Loucy (cell line): Measurements from ENCODE around the gene ELL3.

Source experiments
- H2AFZ ChIP-seq: fragments of 200-600 bp; sonication (generic); 2 replicates; pipeline ENCODE4 v1.6.0; 2016; ENCODE audit warnings: antibody characterized with exemption, mild to moderate bottlenecking, low read length, moderate library complexity
- H3F3A ChIP-seq: fragments of 200-600 bp; 2 replicates; pipeline ENCODE4 v1.6.0; 2016; ENCODE audit warnings: antibody characterized with exemption, low read depth, mild to moderate bottlenecking
- H3K27me3 ChIP-seq: fragments of 200-600 bp; sonication (generic); 2 replicates; pipeline ENCODE4 v1.6.1; 2014; ENCODE audit warnings: low read length, mild to moderate bottlenecking; ENCODE audit not compliant: insufficient read depth, poor library complexity, severe bottlenecking
- H3K36me3 ChIP-seq: fragments of 200-600 bp; sonication (generic); 2 replicates; pipeline ENCODE4 v1.6.1; 2016; ENCODE audit warnings: low read length; ENCODE audit not compliant: insufficient read depth
- H3K4me1 ChIP-seq: fragments of 200-600 bp; sonication (generic); 2 replicates; pipeline ENCODE4 v1.5.1; 2014; ENCODE audit warnings: low read length, mild to moderate bottlenecking; ENCODE audit not compliant: insufficient read depth, poor library complexity, severe bottlenecking
- H3K4me2 ChIP-seq: fragments of 200-600 bp; sonication (generic); 2 replicates; pipeline ENCODE4 v1.6.0; 2014; ENCODE audit warnings: antibody characterized with exemption, low read length, low read depth, mild to moderate bottlenecking; ENCODE audit not compliant: poor library complexity, severe bottlenecking
- H3K4me3 ChIP-seq: fragments of 200-600 bp; sonication (generic); 2 replicates; pipeline ENCODE4 v1.5.1; 2014; ENCODE audit warnings: low read length, mild to moderate bottlenecking, mixed read lengths; ENCODE audit not compliant: poor library complexity, severe bottlenecking
- H3K79me2 ChIP-seq: fragments of 200-600 bp; sonication (generic); 2 replicates; pipeline ENCODE4 v1.6.1; 2014; ENCODE audit warnings: low read length; ENCODE audit not compliant: insufficient read depth
- H3K9ac ChIP-seq: fragments of 200-600 bp; sonication (generic); 2 replicates; pipeline ENCODE4 v1.6.0; 2014; ENCODE audit warnings: mild to moderate bottlenecking, low read depth, low read length, moderate library complexity; ENCODE audit not compliant: poor library complexity, severe bottlenecking
- H3K9me2 ChIP-seq: fragments of 200-600 bp; sonication (generic); replicated peaks from 2 replicates; pipeline ENCODE4 v1.6.1; 2016; ENCODE audit warnings: low read depth, low read length, mixed read lengths
- H3K9me3 ChIP-seq: fragments of 200-600 bp; sonication (generic); 2 replicates; pipeline ENCODE4 v1.6.1; 2014; ENCODE audit warnings: mild to moderate bottlenecking, antibody characterized with exemption, low read length, low read depth; ENCODE audit not compliant: insufficient read depth
- H4K20me1 ChIP-seq: fragments of 200-600 bp; sonication (generic); 2 replicates; pipeline ENCODE4 v1.6.0; 2014; ENCODE audit warnings: antibody characterized with exemption, low read length, mild to moderate bottlenecking; ENCODE audit not compliant: insufficient read depth, poor library complexity, severe bottlenecking
- EZH2phosphoT487 ChIP-seq: fragments of 200-600 bp; IDR thresholded peaks from 2 replicates; pipeline ENCODE4 v1.6.1; 2018; ENCODE audit warnings: antibody characterized with exemption, mild to moderate bottlenecking, moderate library complexity, borderline replicate concordance
- TF ChIP-seq, protein P1 (sequence below): fragments of 200-600 bp; sonication (generic); conservative IDR thresholded peaks from 2 replicates; pipeline ENCODE4 v1.5.1; 2014; ENCODE audit warnings: mild to moderate bottlenecking, antibody characterized with exemption, low read length

Gene ELL3

DNA sequence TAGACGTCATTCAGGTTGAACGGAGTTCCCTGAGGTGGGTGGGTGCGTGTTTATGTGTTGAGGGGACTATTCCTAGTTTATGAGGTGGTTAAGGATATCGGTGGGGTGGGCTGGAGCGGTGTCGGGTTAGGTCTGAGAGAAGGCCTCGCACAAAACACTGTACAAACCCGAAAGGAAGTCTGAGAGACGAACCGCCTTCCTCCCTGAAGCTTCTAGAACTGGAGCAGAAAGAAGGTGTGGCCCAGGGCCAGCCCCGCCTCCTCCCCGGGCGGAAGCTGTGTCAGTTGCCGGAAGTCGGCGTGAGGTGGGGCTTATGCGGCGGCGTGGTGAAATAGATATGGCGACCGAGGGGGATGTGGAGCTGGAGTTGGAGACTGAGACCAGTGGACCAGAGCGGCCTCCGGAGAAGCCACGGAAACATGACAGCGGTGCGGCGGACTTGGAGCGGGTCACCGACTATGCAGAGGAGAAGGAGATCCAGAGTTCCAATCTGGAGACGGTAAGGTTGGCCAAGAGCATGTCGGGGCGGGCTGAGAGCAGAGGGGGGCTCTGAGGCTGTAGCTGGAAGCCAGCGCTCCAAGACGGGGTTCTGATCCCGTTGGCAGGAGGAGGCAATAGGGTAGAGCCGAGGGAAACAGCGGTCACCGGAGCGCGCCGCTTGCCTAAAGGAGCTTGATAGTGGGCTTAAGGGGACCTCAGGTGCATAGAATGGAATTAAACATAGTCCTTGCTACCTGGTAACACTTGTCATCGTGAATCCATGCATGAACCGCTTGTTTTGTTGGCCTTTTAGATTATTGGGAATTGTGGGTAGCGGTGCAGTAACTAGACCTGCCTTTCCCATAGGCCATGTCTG is 23.7 kb upstream of the ELL3 start, which contains the start of gene HYPK:
HYPK (plus strand) TSS at position 314 of the 856 bp plus-strand sequence; CDS start at position 338, 24 bp downstream.
- Histone ChIP-seq H3K79me2 (peaks cover 27% of the 10 kb centered on the region), H3K9me2 (no peaks in the 10 kb centered on the region), H3K27me3 (no peaks in the 10 kb centered on the region), H3K4me1 (peaks cover 27% of the 10 kb centered on the region), H3K4me3 (peak within 1 kb of the TSS; percentile 91), H4K20me1 (peaks cover 14% of the 10 kb centered on the region), H3K9me3 (no peaks in the 10 kb centered on the region), H3K9ac (peak within 1 kb of the TSS; percentile 88), H3K4me2 (peak within 1 kb of the TSS; percentile 86), H3K36me3 (peaks cover 39% of the 10 kb centered on the region; the same call in 1 of the 2 replicates), H3F3A (peaks cover 11% of the 10 kb centered on the region; the same call in 1 of the 2 replicates), H2AFZ (peak within 1 kb of the TSS; percentile 81)
- TF ChIP-seq EZH2phosphoT487: no peak
- TF ChIP-seq, protein P1, sequence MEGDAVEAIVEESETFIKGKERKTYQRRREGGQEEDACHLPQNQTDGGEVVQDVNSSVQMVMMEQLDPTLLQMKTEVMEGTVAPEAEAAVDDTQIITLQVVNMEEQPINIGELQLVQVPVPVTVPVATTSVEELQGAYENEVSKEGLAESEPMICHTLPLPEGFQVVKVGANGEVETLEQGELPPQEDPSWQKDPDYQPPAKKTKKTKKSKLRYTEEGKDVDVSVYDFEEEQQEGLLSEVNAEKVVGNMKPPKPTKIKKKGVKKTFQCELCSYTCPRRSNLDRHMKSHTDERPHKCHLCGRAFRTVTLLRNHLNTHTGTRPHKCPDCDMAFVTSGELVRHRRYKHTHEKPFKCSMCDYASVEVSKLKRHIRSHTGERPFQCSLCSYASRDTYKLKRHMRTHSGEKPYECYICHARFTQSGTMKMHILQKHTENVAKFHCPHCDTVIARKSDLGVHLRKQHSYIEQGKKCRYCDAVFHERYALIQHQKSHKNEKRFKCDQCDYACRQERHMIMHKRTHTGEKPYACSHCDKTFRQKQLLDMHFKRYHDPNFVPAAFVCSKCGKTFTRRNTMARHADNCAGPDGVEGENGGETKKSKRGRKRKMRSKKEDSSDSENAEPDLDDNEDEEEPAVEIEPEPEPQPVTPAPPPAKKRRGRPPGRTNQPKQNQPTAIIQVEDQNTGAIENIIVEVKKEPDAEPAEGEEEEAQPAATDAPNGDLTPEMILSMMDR: no peak

DNA sequence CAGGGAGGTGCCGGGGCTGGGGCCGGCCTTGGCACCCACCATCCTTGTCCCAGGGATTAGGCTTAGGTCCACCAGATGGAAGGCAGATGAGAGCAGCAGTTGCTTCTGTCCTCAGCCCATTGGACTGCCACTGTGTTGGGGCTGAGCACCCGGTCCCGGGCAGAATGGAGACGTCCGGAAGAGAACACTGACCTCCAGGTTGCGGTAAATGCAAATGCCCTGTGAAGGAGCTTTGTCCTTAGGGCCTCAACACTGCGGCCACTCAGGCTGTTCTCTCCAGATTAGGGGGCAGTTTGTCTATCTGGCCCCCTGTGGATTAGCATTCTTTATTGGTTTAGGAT is 23.1 kb upstream of the ELL3 start, which contains the start of gene SERINC4:
SERINC4 (minus strand) TSS at position 276 of the 341 bp plus-strand sequence; CDS start at position 42, 234 bp downstream.
- Histone ChIP-seq H3K4me1 (peaks cover 33% of the 10 kb centered on the region), H3K9ac (peak within 1 kb of the TSS; percentile 88), H3K36me3 (peaks cover 38% of the 10 kb centered on the region; the same call in 1 of the 2 replicates), H3K4me3 (peak within 1 kb of the TSS; percentile 91), H3K9me2 (no peaks in the 10 kb centered on the region), H3K4me2 (peak within 1 kb of the TSS; percentile 86), H2AFZ (peak within 1 kb of the TSS; percentile 81), H4K20me1 (peaks cover 20% of the 10 kb centered on the region), H3K9me3 (no peaks in the 10 kb centered on the region), H3K27me3 (no peaks in the 10 kb centered on the region), H3K79me2 (peaks cover 33% of the 10 kb centered on the region), H3F3A (peaks cover 12% of the 10 kb centered on the region; the same call in 1 of the 2 replicates)
- no peak for TF ChIP-seq EZH2phosphoT487
- TF ChIP-seq, protein P1: no peak

DNA sequence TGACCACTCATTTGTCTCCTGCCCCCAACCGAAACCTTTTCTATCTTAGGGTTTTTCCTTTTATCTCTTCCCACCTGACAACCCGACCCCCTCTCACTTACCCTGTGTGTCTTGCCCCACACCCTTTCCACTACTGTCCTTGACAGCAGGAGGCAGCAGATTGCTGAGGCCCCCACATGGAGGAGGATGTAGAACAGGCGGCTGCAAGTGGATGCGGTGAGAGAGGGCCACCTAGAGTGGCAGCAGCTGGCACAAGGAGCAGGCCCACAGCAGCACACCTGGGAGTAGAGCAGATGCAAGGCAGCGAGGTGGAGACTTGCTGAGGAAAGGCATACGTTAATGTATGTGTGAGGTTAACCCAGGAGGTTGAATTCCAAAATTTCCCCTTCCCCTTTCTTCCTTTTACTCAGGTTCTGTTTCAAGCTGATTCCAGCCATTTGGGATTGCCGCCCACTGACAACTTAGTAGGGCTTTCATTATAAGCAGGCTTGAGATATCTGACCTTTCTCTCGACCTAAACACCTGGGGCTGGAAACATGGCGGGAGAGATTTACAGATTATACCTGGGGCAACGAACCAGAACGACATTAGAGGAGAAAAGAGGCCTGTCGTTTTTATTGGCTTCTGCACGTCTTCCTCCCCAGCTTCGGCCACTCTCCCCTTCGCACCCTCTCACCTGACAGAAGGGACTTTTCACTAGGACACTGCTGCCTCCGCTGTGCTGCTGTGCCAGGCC is 22.6 kb upstream of the ELL3 start:
- Histone ChIP-seq H3K27me3 (no peaks in the 10 kb centered on the region), H3K36me3 (peaks cover 37% of the 10 kb centered on the region; the same call in 1 of the 2 replicates), H2AFZ (no peak overlapping the region), H3K4me1 (peaks cover 39% of the 10 kb centered on the region), H3K79me2 (peaks cover 38% of the 10 kb centered on the region), H3K9me3 (no peaks in the 10 kb centered on the region), H3F3A (peaks cover 12% of the 10 kb centered on the region; the same call in 1 of the 2 replicates), H4K20me1 (peaks cover 25% of the 10 kb centered on the region), H3K4me2 (peak overlapping the region; percentile 50), H3K4me3 (peak overlapping the region; percentile 91), H3K9ac (peak overlapping the region; percentile 88), H3K9me2 (no peaks in the 10 kb centered on the region)
- no peak for TF ChIP-seq EZH2phosphoT487
- TF ChIP-seq, protein P1: peak; percentile 20; the same call in 1 of the 2 replicates
